ENCODE results near the gene PTPN6. TPM values are rescaled to one million over a fixed set of nuclear protein-coding genes. Genes with fewer than 3 reads are reported as not detected.
A peak's percentile ranks its signal among the peaks of the same experiment; 100 is the strongest.

Gene PTPN6
- total RNA-seq, 1 experiment from 2014 or later = 47.7 TPM

GRCh38 chr12:6964605-6965025 lies 13.5 kb downstream of the PTPN6 start:
- H2AFZ ChIP-seq (ENCODE audit: low read depth, low read length, poor library complexity, severe bottlenecking) = no peak overlapping the region
- ATAC-seq (no peak), DNase-seq (ENCODE audit: low read depth, low spot score) (no peak)
- H3K4me3 ChIP-seq (replicated peaks in 1 of 2; ENCODE audit: low read depth in 1 of 2, low read length in 2 of 2) = peak overlapping the region; percentile 96 to 99
- peaks cover 8% of the 10 kb centered on the region; the same call in 1 of the 2 replicates for H4K20me1 ChIP-seq (ENCODE audit: insufficient read depth)
- H3K4me1 ChIP-seq (ENCODE audit: control insufficient read depth in 1 of 2, insufficient read depth in 2 of 2, low read length in 2 of 2) = peaks cover 39 to 79% of the 10 kb centered on the region in 2 experiments
- H3K27me3 ChIP-seq (ENCODE audit: insufficient read depth, low read length) = no peaks in the 10 kb centered on the region
- peaks cover 21 to 39% of the 10 kb centered on the region in 2 experiments; a peak in 2 of 4 replicates for H3K36me3 ChIP-seq (ENCODE audit: control insufficient read depth in 1 of 2, insufficient read depth in 2 of 2, low read length in 2 of 2)
- no TSS peak for BruUV-seq (replicated peaks)
- intact Hi-C loops (cut with micrococcal nuclease) = loop anchor here (1.0 to 5.0 kb wide), 3 partner anchors 40 to 212 kb away; partner anchors contain the start of genes MLF2 and SPSB2
- RAD21 ChIA-PET (ENCODE audit: low non-redundant PET in 1 of 2, low total read pairs in 2 of 2, uncharacterized antibody in 2 of 2, unreplicated experiment in 2 of 2) = interaction anchor here in 1 of 2 experiments (0.6 to 0.8 kb wide), 2 partner anchors 18 to 21 kb away, joined by 3 to 4 read pairs; partner anchors contain the start of gene C12orf57
- peak overlapping the region; percentile 100 for H3K9ac ChIP-seq (ENCODE audit: low read length)
- peak overlapping the region; percentile 97 for H3K27ac ChIP-seq (ENCODE audit: low read depth, low read length)
- H3K9me3 ChIP-seq (ENCODE audit: control insufficient read depth in 1 of 2, insufficient read depth in 1 of 2, low read depth in 1 of 2, low read length in 2 of 2) = no peaks in the 10 kb centered on the region
- POLR2A ChIA-PET = interaction anchor here (0.9 to 9.9 kb wide), 7 partner anchors 18 to 144 kb away, joined by 3 to 269 read pairs (median 9); partner anchors contain the start of genes C12orf57, C1RL, LPCAT3 and RNU7-1
- TF ChIP-seq EZH2phosphoT487 (IDR thresholded peaks at IDR 0.05; ENCODE audit: borderline replicate concordance) = no peak
- no peak for TF ChIP-seq SRF (IDR thresholded peaks at IDR 0.05; ENCODE audit: low read depth)
- no peak for TF ChIP-seq ZNF274 (IDR thresholded peaks at IDR 0.05; ENCODE audit: low read depth, low read length)
- TF ChIP-seq CEBPB (IDR thresholded peaks at IDR 0.05; ENCODE audit: low read depth) = no peak
- no peak for TF ChIP-seq RAD21 (IDR thresholded peaks at IDR 0.05; ENCODE audit: low read depth)
- no peak for TF ChIP-seq ZFX (IDR thresholded peaks at IDR 0.05)
- TF ChIP-seq, protein P1, sequence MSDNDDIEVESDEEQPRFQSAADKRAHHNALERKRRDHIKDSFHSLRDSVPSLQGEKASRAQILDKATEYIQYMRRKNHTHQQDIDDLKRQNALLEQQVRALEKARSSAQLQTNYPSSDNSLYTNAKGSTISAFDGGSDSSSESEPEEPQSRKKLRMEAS (IDR thresholded peaks at IDR 0.05) = no peak
- TF ChIP-seq ZBTB33 (IDR thresholded peaks at IDR 0.05; ENCODE audit: extremely low read depth, insufficient replicate concordance, low read length) = no peak
- no peak for TF ChIP-seq EGR1 (IDR thresholded peaks at IDR 0.05; ENCODE audit: low read depth)
- no peak for TF ChIP-seq TCF7L2 (IDR thresholded peaks at IDR 0.05; ENCODE audit: borderline replicate concordance, extremely low read depth, insufficient read depth, insufficient read length)
- no peak for TF ChIP-seq FOSL1 (IDR thresholded peaks at IDR 0.05; ENCODE audit: low read depth)
- no peak for TF ChIP-seq ATF3 (IDR thresholded peaks at IDR 0.05)
- no peak for TF ChIP-seq POLR2A (IDR thresholded peaks at IDR 0.05; ENCODE audit: borderline replicate concordance, extremely low read depth, insufficient read depth, insufficient read length)
- peak overlapping the region; percentile 87 for H3K4me2 ChIP-seq (ENCODE audit: low read length)
- peaks cover 64% of the 10 kb centered on the region for H3K79me2 ChIP-seq (ENCODE audit: insufficient read depth, low read length)
- no peaks in the 10 kb centered on the region for H3K9me2 ChIP-seq (ENCODE audit: insufficient read depth)
- CTCF ChIA-PET = interaction anchor here (0.6 to 6.0 kb wide), 10 partner anchors 13 to 143 kb away, joined by 3 to 101 read pairs (median 3); partner anchors contain the start of genes C12orf57, PTPN6, RNU7-1 and SPSB2

Data from HCT116 (cell line).